Measurements from ENCODE around the gene SUCLG1.

DNA sequence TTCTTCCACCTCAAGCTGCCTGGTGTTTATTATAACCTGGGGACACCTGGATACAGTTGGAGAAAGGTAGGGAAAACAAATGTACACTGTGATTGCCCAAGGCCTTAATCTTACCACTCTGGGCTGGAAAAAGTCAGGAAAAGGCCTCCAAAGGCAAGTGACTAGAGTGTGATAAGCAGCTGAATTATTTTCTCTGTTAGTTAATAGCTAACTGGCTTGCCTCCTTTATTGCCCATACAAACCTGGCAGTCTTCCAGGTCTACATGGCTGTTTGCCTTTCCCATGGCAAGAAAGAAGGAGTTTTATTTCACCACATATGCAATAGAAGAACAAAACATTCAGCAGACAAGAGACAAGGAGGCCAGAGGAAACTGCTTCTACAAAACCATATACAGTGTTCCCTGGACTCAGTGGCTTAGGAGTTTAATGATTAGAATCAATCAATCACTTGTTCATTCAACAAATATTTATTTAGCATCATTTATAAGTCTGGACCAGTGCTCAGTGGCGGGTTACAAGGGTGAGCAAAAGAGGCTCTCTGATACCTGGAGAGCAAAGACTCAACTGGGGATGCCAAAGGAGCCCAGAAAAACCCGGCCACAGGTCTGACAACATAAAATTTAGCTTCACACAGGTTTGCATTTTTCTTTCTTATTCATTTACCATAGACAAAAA, 27.5 kb upstream of the SUCLG1 start:
- TF ChIP-seq, protein P1, sequence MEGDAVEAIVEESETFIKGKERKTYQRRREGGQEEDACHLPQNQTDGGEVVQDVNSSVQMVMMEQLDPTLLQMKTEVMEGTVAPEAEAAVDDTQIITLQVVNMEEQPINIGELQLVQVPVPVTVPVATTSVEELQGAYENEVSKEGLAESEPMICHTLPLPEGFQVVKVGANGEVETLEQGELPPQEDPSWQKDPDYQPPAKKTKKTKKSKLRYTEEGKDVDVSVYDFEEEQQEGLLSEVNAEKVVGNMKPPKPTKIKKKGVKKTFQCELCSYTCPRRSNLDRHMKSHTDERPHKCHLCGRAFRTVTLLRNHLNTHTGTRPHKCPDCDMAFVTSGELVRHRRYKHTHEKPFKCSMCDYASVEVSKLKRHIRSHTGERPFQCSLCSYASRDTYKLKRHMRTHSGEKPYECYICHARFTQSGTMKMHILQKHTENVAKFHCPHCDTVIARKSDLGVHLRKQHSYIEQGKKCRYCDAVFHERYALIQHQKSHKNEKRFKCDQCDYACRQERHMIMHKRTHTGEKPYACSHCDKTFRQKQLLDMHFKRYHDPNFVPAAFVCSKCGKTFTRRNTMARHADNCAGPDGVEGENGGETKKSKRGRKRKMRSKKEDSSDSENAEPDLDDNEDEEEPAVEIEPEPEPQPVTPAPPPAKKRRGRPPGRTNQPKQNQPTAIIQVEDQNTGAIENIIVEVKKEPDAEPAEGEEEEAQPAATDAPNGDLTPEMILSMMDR (IDR thresholded peaks at IDR 0.05; ENCODE audit: low read depth, low read length), result no peak
- no peak for TF ChIP-seq EZH2phosphoT487 (IDR thresholded peaks at IDR 0.05; ENCODE audit: low read depth)
